NCI-H1417 treated with DMSO at 0.1 percent for 48 hours (cell line): ENCODE measurements around the gene ZNF691.
"Not testable (repeated sequence)": the region's sequence is repeated elsewhere in the genome, so short reads cannot be mapped to it uniquely, and the experiment has no call there.

ENCODE experiments used
- DNase-seq: peaks from one replicate; lab custom pipeline; 2025; lab: John Stamatoyannopoulos, UW

The ZNF691 gene

GRCh38 chr1:42832641-42833240 lies 13.7 kb upstream of the ZNF691 start:
- DNase-seq: no peak

GRCh38 chr1:42833981-42834380 lies 12.4 kb upstream of the ZNF691 start:
- DNase-seq: no peak

DNA sequence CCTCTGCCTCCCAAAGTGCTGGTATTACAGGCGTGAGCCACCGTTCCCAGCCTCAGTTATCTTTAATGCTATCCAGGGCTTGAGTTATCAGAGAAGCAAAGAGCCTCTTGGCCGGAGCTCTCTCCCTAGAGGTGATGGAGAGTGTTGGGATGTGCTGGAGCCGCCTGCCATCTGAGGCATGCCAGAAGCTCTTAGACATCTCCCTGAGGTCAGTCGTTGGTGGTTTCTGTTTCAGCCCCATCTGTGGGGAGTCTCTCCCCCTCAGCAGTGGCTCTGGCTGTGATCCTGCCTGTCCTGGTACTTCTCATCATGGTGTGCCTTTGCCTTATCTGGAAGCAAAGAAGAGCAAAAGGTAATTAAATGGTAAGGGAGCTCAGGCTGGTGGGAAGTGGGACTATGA lies 11.6 kb upstream of the ZNF691 start:
- no peak for DNase-seq

GRCh38 chr1:42835422-42835821 lies 11.0 kb upstream of the ZNF691 start:
- no peak for DNase-seq

DNA sequence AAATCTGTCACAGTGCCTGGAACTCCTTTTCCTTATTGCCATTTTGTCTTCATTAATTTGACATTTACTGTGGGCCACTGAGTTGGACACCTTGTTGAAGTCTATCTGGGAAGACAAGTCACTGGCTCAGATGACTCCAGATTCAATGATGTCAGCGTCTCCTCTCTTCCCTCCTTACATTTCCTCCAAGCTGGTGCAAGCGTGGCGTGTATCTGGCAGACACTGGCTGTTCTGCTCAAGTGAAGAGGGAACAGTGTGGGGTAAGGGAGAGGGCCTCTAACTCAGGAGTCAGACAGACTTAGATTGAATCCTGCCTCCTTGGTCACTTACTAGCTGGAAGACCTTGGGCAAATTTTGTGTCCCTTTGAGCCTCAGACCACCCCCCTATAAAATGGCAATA lies 8.7 kb upstream of the ZNF691 start:
- DNase-seq: no peak

GRCh38 chr1:42838482-42839190 lies 7.8 kb upstream of the ZNF691 start:
- no peak for DNase-seq

DNA sequence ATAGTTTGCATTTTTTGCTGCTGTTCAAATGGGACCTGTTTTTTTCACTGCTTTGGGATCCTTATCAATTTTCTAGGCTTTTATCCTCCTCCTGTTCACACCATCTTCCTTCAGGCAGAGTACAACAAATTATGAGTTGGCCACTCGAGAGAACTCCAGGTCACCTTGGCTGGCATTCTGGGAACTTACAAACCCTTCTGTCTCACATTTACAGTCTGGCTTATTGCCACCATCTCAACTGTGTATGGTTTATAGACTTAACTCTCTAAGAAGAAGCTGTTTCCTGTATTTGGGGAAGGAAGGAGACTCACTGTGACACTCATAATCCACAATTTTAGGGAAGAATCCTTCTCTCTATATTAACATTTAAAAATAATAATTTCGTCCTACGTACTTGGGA lies 5.4 kb upstream of the ZNF691 start:
- no peak for DNase-seq

- no peak for DNase-seq
These were observed 4.8 kb upstream of the ZNF691 start for GRCh38 chr1:42841440-42842147.

- no peak for DNase-seq
These were observed 1.7 kb upstream of the ZNF691 start for GRCh38 chr1:42844592-42845140.

DNA sequence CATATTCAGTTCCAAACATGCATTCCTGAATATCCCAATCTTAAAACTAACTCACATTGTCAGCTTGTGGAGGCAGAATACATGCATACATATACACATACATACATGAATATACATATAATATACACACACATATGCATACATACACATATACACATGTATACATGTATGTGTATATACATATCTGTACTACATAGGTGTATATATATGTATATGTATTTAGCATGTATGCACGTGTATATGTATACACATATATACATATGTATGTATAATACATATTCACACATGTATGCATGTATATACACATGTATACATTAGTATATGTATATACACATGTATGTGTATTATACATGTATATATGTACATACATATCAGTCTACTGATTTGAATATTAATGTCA lies 1.2 kb upstream of the ZNF691 start:
- DNase-seq: no peak

- DNase-seq: no peak
These were observed 552 bp upstream of the ZNF691 start for GRCh38 chr1:42845866-42846256.

GRCh38 chr1:42847111-42847595 lies 740 bp downstream of the ZNF691 start:
- no peak for DNase-seq

- no peak for DNase-seq
These were observed 1.5 kb downstream of the ZNF691 start for GRCh38 chr1:42847721-42848460.

- DNase-seq: no peak
These were observed 2.6 kb downstream of the ZNF691 start for GRCh38 chr1:42848823-42849537.

DNA sequence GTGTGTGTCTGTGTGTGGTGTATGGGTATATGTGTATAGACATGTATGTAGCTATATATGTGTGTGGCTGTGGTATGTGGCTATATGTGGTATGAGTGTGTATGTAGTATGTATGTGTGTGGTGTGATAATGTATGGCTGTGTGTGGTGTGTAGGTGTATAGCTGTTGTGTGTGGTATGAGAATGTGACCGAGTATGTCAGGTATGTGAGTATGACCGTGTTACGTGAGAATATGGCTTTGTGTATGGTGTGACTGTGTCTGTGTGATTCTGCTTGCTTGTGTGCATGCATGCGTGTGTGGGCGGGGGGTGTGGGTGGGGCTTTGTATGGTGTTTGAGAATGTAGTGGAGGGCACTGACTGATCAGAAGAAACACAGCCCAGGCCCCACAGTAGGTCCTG lies 3.5 kb downstream of the ZNF691 start:
- no peak for DNase-seq

DNA sequence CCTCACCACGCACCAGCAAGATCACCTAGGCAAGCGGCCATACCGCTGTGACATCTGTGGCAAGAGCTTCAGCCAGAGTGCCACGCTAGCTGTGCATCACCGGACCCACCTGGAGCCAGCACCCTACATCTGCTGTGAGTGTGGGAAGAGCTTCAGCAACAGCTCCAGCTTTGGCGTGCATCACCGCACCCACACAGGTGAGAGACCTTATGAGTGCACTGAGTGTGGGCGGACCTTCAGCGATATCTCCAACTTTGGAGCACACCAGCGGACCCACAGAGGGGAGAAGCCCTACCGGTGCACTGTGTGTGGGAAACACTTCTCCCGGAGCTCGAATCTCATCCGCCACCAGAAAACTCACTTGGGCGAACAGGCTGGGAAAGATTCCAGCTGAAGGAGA lies 5.0 kb downstream of the ZNF691 start:
- no peak for DNase-seq

DNA sequence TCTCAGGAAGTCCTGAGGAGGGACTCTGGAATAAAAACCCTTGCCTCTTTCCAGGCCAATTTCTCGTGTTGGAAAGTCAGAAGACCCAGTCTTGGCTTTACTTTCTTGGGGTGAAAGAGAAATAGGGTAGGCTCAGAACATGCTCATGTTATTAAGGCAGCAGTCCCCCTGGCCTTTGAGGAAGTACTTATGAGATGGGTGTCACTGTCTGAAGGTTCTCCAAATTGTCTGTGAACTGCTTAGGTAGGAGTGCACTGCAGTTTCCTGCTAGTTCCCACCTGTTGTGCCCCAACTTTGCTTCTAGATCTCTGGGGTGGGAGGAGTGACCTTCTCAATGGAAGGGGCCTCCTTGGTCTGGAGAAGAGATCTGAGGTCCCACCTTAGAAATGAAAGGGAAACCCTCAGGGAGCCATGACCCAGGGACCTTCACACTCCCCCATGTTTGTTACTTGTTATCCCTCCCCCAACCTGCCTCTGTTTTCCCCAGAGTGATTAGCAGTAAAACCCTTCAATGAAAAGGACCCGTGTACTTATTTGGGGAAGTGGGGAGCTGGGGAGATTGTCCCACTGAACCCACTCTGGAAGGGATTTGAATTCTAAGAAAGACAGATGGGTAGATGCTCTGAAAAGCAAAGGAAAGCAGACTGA lies 5.7 kb downstream of the ZNF691 start:
- no peak for DNase-seq

DNA sequence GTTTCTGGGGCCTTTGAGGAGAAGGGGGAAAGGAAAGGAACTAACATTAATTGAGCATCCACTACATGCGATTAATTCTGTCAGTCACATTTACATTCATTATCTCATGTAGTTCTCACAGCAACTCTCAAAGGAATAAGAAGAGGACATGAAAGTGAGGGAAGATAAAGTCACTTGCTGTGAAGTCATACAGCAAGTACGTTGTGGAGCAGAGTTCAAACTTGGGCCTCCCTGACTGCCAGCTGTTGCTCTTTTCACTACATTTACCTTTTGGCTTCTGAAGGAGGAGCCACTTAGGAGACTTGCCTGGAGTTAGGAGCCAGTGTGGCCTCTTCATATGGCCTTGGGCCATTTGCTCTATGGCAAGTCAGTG lies 6.2 kb downstream of the ZNF691 start:
- DNase-seq: no peak

GRCh38 chr1:42853116-42853884 lies 6.9 kb downstream of the ZNF691 start:
- DNase-seq: no peak

GRCh38 chr1:42856554-42856953 lies 10.1 kb downstream of the ZNF691 start:
- DNase-seq: not testable (repeated sequence)
